ENCODE measurements around the gene NDUFS4.
A peak's percentile ranks its signal among the peaks of the same experiment; 100 is the strongest.
"Not testable (repeated sequence)": the region's sequence is repeated elsewhere in the genome, so short reads cannot be mapped to it uniquely, and the experiment has no call there.

NDUFS4 gene

GRCh38 chr5:53665313-53665712, 104.9 kb downstream of the NDUFS4 start:
- not testable (repeated sequence) for DNase-seq (ENCODE audit: low read depth)

DNA sequence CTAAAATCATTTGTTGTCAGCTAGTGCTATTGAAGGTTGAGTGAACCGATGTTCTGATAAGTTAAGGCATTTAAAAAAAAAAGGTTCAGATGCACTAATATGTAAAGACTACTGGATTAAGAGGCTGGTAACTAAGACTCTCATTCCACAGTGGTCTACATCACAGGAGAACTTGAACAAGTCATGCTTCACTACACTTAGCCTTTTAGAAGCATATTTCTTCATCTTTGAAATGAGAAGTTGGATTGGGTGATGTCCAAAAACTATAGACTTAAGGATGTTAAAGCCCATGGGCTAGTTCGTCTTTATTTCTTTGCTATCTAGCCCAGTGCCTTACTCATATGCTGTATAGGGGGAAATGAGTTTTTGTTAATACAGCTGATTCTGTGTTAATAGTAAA, 107.2 kb downstream of the NDUFS4 start:
- no peak for DNase-seq (ENCODE audit: low read depth)

- no peak for DNase-seq (ENCODE audit: low read depth)
Observed at GRCh38 chr5:53671447-53671846, 111.0 kb downstream of the NDUFS4 start.

- DNase-seq (ENCODE audit: low read depth), result no peak
Observed at GRCh38 chr5:53674121-53674520, 113.7 kb downstream of the NDUFS4 start.

- no peak for DNase-seq (ENCODE audit: low read depth)
Observed at GRCh38 chr5:53677632-53678031, 117.2 kb downstream of the NDUFS4 start.

DNA sequence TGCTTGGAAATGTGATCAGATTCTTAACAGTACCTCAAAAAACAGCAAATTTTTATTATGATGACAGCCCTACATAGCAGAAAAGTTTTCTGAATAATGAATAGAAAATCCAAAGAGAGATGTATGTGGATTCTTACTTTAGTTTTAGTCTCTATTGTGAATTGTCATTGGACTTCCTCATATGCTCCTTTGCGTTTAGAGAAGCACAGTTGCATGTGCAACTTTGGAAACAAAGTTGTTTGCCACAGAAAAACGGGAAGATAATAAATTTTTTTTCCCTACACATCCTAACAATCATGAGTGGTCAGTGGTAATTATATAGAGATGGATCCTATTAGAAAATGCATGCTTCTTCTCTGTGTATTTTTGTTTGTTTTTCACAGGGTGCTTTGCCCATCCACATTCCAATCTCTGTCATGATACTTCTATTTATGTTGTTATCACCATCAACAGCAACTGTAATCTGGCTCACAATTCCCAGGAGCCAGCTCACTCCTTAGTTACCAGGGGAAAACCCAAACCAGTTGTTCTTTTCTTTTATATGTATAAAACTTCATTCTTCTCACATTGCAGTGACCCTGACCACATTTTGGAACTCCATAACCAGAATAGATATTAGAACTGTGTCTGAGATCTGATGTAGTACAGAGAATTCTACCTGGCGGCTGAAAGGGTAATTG, 118.7 kb downstream of the NDUFS4 start:
- DNase-seq (ENCODE audit: low read depth), result peak; percentile 45

DNA sequence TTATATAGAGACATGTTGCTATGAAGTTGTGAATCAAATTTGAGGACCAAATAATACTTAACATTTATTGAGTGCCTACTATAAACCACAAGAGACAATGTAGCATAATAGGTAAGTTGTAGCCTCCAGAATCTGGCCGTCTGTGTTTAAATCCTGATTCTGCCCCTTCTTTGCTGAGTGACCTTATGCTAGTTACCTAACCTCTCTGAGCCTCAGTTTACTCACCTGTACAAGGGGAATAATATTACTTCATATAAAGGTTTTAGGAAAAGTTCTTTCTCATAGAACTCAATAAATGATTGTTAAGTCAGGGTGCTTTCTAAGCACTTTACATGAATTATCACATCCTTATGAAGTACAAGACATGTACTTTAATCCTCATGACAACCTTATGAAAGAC, 120.6 kb downstream of the NDUFS4 start:
- DNase-seq (ENCODE audit: low read depth), result no peak

DNA sequence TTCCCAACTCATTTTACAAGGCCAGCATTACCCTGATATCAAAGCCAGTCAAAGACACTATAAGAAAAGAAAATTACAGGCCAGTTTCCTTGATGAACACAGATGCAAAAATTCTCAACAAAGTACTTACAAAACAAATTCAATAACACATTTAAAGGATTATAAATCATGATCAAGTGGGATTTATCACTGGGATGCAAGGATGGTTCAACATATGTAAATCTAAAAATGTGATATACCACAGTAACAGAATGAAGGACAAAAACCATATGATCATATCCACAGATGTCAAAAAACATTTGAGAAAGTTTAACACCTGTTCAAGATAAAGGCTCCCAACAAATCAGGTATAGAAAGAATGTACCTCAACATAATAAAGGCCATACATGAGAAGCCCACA, 130.6 kb downstream of the NDUFS4 start:
- DNase-seq (ENCODE audit: low read depth), result no peak

GRCh38 chr5:53694520-53695022, 134.1 kb downstream of the NDUFS4 start:
- no peak for DNase-seq (ENCODE audit: low read depth)

- DNase-seq (ENCODE audit: low read depth), result not testable (repeated sequence)
Observed at GRCh38 chr5:53710405-53710804, 150.0 kb downstream of the NDUFS4 start.

DNA sequence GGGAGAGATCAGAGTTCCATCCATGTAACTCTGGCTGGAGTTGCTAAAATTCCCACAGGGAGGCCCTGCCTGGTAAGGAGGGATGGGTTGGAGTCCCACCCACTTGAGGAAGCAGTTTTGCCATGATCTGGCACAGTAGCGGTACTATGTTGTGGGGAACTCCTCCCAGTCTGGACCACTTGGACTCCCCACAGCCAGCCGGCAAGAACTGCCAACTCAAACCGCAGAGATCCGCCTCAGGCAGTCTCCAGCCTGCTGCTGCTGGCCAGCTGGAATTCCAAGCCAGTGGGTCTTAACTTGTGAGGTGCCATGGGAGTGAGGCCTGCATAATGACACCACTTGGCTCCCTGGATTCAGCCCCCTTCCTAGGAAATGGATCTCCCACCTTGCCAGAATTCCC, 151.9 kb downstream of the NDUFS4 start:
- no peak for DNase-seq (ENCODE audit: low read depth)

DNA sequence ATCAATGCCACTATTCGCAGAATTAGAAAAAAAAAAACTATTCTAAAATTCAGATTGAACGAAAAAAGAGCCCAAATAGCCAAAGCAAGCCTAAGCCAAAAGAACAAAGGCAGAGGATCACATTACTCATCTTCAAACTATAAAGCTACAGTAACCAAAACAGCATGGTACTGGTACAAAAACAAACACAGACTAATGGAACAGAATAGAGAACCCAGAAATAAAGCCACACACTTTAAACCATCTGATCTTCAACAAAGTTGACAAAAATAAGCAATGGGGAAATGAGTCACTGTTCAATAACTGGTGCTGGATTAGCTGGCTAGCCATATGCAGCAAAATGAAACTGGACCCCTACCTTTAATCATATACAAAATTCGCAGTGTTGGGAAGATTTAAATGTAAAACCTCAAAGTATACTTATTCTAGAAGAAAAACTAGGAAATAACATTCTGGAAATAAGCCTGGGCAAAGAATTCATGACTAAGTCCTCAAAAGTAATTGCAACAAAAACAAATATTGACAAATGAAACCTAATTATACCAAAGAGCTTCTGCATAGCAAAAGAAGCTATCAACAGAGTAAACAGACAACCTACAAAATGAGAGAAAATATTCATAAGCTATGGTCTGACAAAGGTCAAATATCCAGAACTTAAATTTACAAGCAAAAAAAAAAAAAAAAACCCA, 153.7 kb downstream of the NDUFS4 start:
- DNase-seq (ENCODE audit: low read depth), result no peak

DNA sequence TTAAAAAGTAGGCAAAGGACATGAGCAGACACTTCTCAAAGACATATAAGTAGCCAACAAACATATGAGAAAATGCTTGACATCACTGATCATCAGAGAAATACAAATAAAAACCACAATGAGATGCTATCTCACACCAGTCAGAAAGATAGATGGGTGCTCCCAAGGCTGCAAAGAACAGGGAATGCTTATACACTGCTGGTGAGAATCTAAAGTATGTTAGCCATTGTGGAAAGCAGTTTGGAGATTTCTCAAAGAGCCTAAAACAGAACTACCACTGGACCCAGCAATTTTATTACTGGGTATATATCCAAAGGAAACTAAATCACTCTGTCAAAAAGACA, 154.2 kb downstream of the NDUFS4 start:
- no peak for DNase-seq (ENCODE audit: low read depth)

GRCh38 chr5:53726121-53726520, 165.7 kb downstream of the NDUFS4 start:
- DNase-seq (ENCODE audit: low read depth), result no peak

- no peak for DNase-seq (ENCODE audit: low read depth)
Observed at GRCh38 chr5:53730943-53731342, 170.5 kb downstream of the NDUFS4 start.

Data from iris pigment epithelial cell (primary cell).